Activated naive CD4-positive, alpha-beta T cell treated with anti-CD3 and anti-CD28 coated beads, Interleukin-2, amount 50 U/mL, for 24 hours (primary cell): ENCODE results near the gene SLC9A9.

Experiments
- H3K27ac Mint-ChIP-seq: one replicate; pipeline ENCODE4 v1.8.0; 2021; ENCODE audit warnings: mild to moderate bottlenecking, mixed read lengths
- H3K27me3 Mint-ChIP-seq: one replicate; pipeline ENCODE4 v1.8.0; 2021; ENCODE audit warnings: mixed read lengths
- H3K36me3 Mint-ChIP-seq: one replicate; pipeline ENCODE4 v1.8.0; 2021; ENCODE audit warnings: mixed read lengths
- H3K4me1 Mint-ChIP-seq: one replicate; pipeline ENCODE4 v1.8.0; 2021; ENCODE audit warnings: mixed read lengths
- H3K4me3 Mint-ChIP-seq: one replicate; pipeline ENCODE4 v1.8.0; 2021; ENCODE audit warnings: mild to moderate bottlenecking, mixed read lengths
- H3K9me3 Mint-ChIP-seq: one replicate; pipeline ENCODE4 v1.8.0; 2021; ENCODE audit warnings: mixed read lengths

SLC9A9 gene

DNA sequence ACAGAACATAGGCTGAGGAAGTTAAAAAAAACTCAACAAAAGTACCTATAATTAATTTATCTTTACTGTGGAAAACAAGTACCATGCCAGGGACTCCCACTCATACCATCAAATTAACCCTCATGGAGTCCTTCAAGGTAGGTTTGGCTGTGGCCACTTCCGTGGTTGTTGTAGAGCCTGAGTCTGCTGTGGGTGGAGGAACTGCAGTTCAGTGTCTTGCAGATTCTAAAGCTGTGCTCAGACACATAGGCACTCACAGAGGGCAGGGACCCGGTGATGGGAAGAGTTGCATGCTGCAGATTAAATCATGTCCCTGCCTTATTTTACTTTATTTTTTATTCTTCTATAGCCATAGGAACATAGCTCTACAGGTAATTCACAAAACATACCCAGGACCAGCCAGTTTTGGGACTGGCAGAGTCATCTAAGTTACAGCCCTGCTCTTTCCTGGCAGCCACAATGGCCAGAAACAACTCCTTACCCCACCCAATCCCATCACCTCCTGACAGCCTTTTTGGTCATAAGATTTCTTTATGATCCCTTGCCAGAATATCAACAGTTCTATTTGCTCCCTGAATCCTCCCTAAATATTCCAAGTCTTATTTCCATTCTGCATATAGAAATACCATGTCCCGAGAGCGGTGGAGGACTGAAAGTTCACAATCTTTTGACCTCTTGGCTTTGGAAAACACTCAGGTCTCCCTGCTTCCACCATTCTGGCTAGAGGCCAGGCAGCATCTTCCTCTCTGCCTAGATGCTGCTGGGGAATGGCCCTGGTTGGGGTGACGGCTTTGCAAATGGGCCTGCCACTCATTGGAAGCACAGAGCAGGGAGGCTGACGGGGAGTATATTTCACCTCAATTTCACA, 535.0 kb downstream of the SLC9A9 start:
- Mint-ChIP-seq H3K4me1 (peaks cover 4% of the 10 kb centered on the region), H3K27me3 (no peaks in the 10 kb centered on the region), H3K9me3 (no peaks in the 10 kb centered on the region), H3K4me3 (no peak overlapping the region), H3K36me3 (no peaks in the 10 kb centered on the region), H3K27ac (no peak overlapping the region)

DNA sequence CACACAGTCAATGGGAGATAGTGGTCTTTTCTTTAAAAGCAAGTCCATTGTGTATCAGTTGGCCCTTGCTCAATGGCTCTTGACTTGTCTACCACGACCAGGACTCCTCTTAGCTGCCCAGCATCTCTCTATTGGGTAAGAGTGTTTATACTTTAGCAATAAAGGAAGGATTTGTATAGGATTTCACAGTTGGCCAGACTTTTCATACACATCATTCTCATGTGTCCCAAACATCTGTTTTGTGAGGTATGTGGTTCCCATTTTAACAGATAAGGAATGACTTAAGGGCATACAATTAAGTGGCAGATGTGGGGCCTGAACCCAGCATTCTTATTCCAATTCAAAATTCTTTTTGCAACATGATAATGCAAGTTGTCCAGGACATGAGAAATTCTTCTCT, 537.2 kb downstream of the SLC9A9 start:
- Mint-ChIP-seq H3K27me3 (no peaks in the 10 kb centered on the region), H3K4me3 (no peak overlapping the region), H3K9me3 (no peaks in the 10 kb centered on the region), H3K27ac (no peak overlapping the region), H3K36me3 (no peaks in the 10 kb centered on the region), H3K4me1 (peaks cover 8% of the 10 kb centered on the region)

DNA sequence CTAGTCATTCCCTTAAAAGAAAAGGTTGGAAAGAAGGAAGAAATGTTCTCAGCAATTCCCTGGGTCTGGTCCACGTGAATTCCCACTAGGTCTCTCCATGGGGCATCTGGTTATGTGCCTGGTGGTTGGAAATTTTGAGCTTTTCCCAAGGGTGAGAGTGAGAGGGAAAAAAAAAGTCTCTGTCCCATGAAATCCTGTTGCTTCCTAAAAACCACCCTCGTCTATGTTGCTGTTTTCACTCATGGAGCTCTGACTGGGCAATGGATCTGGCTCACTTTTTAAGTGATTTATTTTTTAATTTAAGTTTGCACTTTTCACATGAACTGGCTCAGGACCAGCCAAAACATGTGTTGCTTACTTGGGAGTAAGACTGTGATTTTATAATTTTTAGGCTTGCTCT, 538.6 kb downstream of the SLC9A9 start:
- Mint-ChIP-seq H3K4me3 (no peak overlapping the region), H3K4me1 (peaks cover 8% of the 10 kb centered on the region), H3K27ac (no peak overlapping the region), H3K9me3 (no peaks in the 10 kb centered on the region), H3K36me3 (no peaks in the 10 kb centered on the region), H3K27me3 (no peaks in the 10 kb centered on the region)

DNA sequence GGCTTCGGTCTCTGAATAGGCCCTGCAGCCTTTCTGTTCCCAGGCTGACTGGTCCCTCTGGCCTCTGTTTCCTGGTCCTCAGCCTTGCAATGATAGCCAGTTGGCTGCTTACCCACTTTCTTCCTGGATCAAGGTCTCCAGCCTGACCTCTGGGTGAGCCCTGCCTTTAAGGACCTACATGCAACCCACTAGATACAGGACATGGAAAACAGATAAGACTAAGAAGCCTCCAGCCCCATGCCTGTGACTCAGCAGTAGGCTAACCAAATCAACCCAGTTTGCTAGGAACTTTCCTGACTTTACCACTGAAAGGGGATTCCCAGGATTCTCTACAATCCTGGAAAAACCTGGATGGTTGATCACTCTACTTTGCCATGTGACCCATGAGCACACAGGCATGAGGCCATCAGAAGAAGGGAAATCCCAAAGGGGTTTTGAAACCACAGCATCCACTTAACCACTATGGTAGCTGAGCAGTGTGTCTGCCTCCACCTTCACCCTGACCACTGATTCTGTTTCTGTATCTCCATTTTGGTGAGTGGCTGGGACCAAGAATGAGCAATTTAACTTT, 540.6 kb downstream of the SLC9A9 start:
- Mint-ChIP-seq H3K4me3 (no peak overlapping the region), H3K4me1 (peaks cover 14% of the 10 kb centered on the region), H3K27ac (no peak overlapping the region), H3K9me3 (no peaks in the 10 kb centered on the region), H3K36me3 (no peaks in the 10 kb centered on the region), H3K27me3 (no peaks in the 10 kb centered on the region)

DNA sequence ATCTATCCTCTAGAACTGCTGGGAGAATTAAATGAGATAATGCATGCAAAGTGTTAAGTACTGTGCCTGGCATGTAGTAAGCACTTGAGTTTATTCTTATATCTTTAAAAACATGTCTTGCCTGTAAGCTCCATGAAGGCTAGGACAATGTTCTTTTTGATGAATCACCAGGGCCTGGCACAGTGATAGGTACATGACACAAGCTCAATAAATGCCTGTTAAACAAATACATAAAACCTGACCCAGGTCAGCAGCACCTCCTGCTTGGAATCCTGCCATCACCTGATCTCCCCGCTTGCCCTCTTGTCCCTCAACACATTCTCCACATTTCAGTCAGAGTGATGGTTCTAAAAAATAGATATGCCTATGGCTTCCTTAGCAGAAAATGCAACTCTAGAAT, 541.9 kb downstream of the SLC9A9 start:
- Mint-ChIP-seq H3K36me3 (no peaks in the 10 kb centered on the region), H3K27me3 (no peaks in the 10 kb centered on the region), H3K9me3 (no peaks in the 10 kb centered on the region), H3K4me3 (no peak overlapping the region), H3K27ac (no peak overlapping the region), H3K4me1 (peaks cover 22% of the 10 kb centered on the region)

DNA sequence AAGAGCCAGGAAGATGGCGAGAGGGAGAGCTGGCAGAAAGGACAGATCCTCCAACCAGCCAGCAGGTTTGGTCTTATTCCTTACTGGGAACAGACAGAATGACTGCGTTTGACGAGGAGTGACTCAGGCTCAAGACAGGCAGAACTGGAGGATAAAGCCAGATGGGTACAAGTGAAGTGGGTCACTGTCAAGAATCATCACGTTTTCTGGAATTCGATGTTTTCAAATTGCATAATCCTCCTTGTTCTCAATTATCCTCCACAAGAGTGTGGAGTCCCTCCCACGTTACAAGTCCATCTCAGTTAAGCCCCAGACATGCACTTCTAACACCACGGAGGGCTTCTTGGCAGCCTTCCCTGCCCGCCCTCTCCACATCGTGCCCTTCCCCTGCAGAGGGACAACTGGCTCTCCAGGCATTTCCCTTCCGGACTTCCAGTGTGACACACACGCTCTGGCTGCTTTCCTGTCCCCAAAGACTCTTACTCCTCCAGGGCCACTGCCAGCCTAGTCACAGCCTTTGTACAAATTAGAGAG, 545.6 kb downstream of the SLC9A9 start:
- Mint-ChIP-seq H3K4me3 (no peak overlapping the region), H3K4me1 (peaks cover 47% of the 10 kb centered on the region), H3K27me3 (no peaks in the 10 kb centered on the region), H3K27ac (no peak overlapping the region), H3K36me3 (no peaks in the 10 kb centered on the region), H3K9me3 (no peaks in the 10 kb centered on the region)

DNA sequence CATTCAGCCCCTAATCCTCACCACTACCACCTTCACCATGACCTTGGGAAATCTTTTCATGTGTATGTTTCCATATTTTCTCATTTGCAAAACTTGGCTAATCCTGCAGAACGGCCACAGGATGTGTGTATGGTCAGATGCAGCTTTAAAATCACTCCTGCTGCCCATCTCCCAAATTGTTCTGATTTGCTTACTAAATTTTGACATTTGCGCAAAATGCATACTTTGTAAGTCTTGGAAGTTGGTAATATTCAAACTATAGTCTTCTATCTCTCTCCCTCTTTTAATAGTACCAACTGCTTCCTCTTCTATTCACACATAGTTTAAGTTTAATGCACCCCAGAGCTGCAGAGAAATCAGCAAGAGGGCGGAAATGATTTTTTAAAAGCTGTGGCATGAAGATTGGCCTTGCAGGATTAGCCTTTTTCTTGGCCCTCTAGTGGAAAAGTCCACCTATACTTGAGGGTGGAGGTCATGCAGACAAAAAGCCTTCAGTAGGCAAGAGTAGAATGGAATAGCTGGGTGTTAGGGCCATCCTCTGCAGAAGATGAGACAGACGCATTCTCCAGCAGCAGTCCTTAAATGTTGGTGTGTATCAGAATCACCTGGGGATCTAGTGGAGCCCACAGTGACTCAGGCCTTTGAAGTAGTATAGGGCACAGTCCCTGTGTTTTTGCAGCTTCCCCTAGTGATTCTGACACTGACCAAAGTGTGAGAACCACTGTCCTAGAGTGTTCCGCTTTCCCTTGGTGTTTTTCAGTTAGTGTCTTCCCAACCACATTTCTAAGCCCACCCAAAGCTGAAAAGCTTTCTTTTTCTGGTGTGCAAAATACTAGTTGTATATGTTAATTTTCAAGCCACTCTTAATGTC, 547.0 kb downstream of the SLC9A9 start:
- H3K4me3 Mint-ChIP-seq, result no peak overlapping the region
- H3K4me1 Mint-ChIP-seq, result peaks cover 47% of the 10 kb centered on the region
- no peaks in the 10 kb centered on the region for H3K9me3 Mint-ChIP-seq
- H3K36me3 Mint-ChIP-seq, result no peaks in the 10 kb centered on the region
- no peaks in the 10 kb centered on the region for H3K27me3 Mint-ChIP-seq
- no peak overlapping the region for H3K27ac Mint-ChIP-seq

DNA sequence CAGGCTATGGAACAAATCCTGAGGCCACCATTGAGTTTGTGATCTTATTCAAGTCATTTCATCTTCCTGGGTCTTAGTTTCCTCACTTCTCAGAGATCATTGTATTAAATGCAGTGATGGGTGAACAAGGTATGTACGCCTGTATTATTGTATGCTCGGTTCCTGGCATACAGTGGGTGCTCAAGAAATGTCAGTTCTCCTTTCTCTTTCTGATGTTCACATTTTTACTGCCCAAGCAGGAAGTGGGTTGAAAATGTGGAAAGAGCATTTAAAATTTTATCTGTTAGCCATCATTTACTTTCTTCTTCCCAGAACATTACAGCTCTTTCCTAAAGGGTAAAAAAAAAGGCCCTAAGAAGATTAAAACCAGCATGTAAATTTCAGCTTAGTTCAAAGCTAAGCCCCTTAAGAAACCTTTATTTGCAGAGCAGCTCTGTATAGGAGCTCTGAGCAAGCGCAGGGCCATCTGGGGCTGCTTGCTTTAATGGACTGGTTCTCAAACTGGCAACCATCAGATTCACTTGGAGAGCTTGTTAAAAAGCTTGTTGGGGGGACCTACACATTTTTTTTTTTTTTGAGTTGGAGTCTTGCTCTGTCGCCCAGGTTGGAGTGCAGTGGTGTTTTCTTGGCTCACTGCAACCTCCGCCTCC, 549.3 kb downstream of the SLC9A9 start:
- H3K4me3 Mint-ChIP-seq, result no peak overlapping the region
- H3K9me3 Mint-ChIP-seq, result no peaks in the 10 kb centered on the region
- H3K36me3 Mint-ChIP-seq, result no peaks in the 10 kb centered on the region
- H3K4me1 Mint-ChIP-seq, result peaks cover 70% of the 10 kb centered on the region
- H3K27ac Mint-ChIP-seq, result no peak overlapping the region
- no peaks in the 10 kb centered on the region for H3K27me3 Mint-ChIP-seq

DNA sequence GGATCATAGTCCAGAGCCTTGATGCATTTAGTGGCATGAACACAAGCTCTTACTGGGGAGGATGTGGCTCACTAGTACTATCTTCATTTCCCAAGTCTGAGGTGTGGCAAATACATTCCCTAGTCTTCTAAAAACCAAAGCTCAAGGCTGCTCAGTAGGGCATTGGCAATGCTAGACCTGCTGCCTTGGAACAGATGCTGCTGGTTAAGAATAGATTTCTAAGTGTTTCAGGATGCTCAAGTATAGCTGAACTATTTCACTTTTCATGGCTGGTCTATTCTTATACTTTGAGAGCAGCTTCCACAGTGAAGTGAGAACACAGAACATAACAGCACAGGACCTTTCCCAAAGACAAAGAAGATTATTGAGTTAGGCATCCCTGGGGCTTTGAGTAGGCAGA, 549.9 kb downstream of the SLC9A9 start:
- Mint-ChIP-seq H3K27ac (no peak overlapping the region), H3K4me3 (no peak overlapping the region), H3K4me1 (peaks cover 68% of the 10 kb centered on the region), H3K27me3 (no peaks in the 10 kb centered on the region), H3K9me3 (no peaks in the 10 kb centered on the region), H3K36me3 (no peaks in the 10 kb centered on the region)

DNA sequence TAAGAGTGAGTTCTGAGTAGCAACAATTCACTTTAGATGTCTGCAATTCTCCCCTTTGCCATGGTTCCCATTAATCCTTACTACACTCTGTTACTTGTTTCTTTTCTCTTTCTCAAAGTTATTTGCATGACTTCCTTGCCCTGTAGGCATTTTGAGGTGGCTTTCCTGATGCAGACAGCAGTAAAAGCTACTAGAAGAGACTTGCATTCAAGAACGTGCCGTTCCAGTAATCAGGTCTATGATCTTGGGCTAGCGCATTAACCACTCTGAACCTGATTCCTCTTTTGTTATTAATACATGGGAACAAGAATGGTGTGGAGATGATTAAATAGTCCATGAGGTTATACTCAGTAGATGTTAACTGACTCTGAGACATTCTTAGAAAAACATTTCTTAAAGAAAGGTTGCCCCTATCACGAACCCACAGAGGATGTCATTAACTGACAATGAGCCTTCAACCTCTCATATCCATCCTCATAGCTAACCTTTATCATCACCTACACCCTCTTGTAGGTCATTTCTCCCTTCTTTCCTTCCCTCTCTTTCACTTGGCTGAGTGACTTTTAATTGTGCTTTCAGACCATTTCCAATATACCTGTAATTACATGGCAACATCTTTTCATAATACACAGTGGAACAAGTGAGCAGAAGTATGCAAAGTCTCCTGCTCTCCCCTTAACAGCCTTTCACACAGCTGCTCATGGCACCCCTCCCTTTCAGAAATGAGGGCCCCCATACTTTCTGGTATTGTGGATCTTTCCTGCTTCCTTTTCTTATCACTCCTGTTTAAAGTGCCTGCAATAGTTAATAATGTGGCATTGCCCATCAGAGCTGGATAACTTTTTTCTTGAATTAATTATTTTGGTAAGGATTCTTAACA, 552.8 kb downstream of the SLC9A9 start:
- no peaks in the 10 kb centered on the region for H3K36me3 Mint-ChIP-seq
- peak overlapping the region; percentile 44 for H3K27ac Mint-ChIP-seq
- H3K9me3 Mint-ChIP-seq, result no peaks in the 10 kb centered on the region
- H3K4me3 Mint-ChIP-seq, result peak overlapping the region; percentile 3
- H3K4me1 Mint-ChIP-seq, result peaks cover 48% of the 10 kb centered on the region
- H3K27me3 Mint-ChIP-seq, result no peaks in the 10 kb centered on the region

DNA sequence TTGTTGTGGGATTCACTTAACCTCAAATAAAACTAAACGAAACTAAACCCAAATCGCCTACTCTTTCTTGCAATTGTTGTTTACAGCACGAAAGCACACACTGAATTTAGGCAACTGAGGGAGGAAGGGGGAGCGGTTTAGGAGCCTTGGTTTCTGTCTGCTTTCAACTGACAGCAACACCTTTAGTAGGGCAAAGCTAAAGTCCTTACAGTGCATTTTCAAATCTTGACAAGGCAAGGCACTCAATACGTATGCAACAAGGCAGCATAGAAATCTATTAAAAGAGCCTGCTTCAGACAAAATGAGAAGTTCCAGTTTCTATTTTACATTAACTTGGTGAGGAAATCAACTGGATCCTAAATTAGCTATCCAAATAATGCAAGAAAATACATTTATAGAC, 554.1 kb downstream of the SLC9A9 start:
- Mint-ChIP-seq H3K9me3 (no peaks in the 10 kb centered on the region), H3K36me3 (no peaks in the 10 kb centered on the region), H3K27me3 (no peaks in the 10 kb centered on the region), H3K27ac (peak overlapping the region; percentile 37), H3K4me3 (peak overlapping the region; percentile 48), H3K4me1 (peaks cover 38% of the 10 kb centered on the region)

DNA sequence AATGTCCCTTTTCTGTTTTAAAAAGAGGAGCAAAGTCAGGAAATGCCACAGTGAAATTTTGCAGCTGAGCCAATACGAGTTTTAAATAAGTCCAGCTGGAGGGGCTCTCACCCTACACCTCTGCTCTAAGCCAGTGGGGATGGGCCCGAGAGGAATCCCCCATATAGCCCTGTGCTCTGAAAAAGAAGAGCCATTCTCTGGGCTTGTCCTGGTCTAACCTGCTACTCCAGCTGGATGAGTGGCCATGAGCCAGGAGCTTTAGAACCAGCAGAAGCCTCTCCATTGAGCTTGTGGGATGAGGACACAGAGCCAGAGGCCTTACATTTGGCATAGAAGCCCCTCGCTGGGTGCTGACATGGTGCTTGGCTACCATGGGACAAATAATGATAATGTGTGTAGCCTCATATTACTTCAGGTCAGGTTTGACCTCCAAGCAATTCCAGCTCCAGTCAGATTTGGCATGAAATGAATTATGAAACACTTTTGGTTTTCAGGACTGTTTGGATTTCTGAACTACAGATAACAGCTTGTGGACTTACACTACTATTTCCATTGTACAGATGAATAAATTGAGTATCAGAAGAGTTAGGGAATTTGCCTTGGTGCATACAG, 556.3 kb downstream of the SLC9A9 start:
- Mint-ChIP-seq H3K4me1 (peaks cover 33% of the 10 kb centered on the region), H3K4me3 (no peak overlapping the region), H3K27ac (no peak overlapping the region), H3K36me3 (no peaks in the 10 kb centered on the region), H3K27me3 (no peaks in the 10 kb centered on the region), H3K9me3 (no peaks in the 10 kb centered on the region)

DNA sequence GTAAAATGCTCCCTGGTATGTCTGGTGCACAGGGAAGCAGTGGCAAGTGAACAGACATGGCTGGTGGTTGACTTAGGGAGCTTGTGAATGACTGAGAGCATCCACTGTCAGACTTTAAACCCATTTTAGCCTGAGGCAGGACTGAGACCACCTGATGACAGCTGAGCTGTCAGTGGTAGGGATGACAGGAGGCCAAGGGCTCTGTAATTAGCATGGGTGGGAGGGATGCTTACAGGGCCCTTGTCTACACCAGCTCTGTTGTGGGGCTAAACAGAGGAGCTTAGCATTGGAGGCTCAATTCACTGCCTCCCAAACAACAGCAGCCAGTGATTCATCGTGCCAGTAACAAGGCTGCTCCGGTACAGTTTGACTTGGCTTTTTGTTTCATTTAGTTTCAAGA, 559.3 kb downstream of the SLC9A9 start:
- H3K27me3 Mint-ChIP-seq, result no peaks in the 10 kb centered on the region
- H3K4me1 Mint-ChIP-seq, result peaks cover 6% of the 10 kb centered on the region
- H3K36me3 Mint-ChIP-seq, result no peaks in the 10 kb centered on the region
- no peak overlapping the region for H3K4me3 Mint-ChIP-seq
- no peak overlapping the region for H3K27ac Mint-ChIP-seq
- no peaks in the 10 kb centered on the region for H3K9me3 Mint-ChIP-seq

DNA sequence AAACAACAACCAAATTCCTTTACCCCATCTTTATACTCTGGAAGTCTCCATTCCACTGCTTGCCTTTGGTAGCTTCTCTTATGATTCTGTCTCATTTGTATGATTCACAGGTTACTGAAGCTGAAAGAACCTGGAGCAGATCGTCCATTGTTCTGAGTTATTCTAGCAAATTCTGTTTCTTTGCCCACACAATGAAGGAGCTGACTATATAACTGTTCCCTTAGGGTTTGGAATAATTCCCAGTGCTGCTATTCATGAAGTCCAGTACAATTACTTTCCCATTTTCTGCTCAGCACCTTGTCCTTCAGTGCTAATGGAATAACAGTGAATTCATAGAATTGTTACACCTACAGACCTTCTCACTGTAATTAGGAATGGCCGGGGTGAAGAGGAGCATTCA, 560.9 kb downstream of the SLC9A9 start:
- Mint-ChIP-seq H3K27me3 (no peaks in the 10 kb centered on the region), H3K27ac (no peak overlapping the region), H3K9me3 (no peaks in the 10 kb centered on the region), H3K4me1 (peaks cover 7% of the 10 kb centered on the region), H3K36me3 (no peaks in the 10 kb centered on the region), H3K4me3 (no peak overlapping the region)
